Esophagus squamous epithelium (tissue), 5 donors: ENCODE data around the gene MAP2K5. TPM values are rescaled to one million over a fixed set of nuclear protein-coding genes. Genes with fewer than 3 reads are reported as not detected.

Experiments used
- DNase-seq: peaks from one replicate; lab custom pipeline; 2025; lab: John Stamatoyannopoulos, UW
- H3K27ac ChIP-seq, 4 donors: fragments of 200-600 bp; sonication (generic); one replicate each; pipeline ENCODE4 v1.5.1; 2016 to 2019; ENCODE audit warnings: mild to moderate bottlenecking in 1 of 4
- H3K27me3 ChIP-seq, 4 donors: fragments of 200-600 bp; sonication (generic); 1 replicate in 3 of 4; 2 replicates in 1 of 4; pipeline versions ENCODE4 v1.5.1 to v1.6.0; 2017 to 2021; ENCODE audit warnings: antibody characterized with exemption in 1 of 4
- H3K36me3 ChIP-seq, 3 donors: fragments of 200-600 bp; sonication (generic); one replicate each; pipeline ENCODE4 v1.5.1; 2016 to 2019
- H3K4me1 ChIP-seq, 3 donors: fragments of 200-600 bp; sonication (generic); one replicate each; pipeline ENCODE4 v1.5.1; 2017 to 2019
- H3K4me3 ChIP-seq, 4 donors: fragments of 200-600 bp; sonication (generic); 1 replicate in 3 of 4; 2 replicates in 1 of 4; pipeline ENCODE4 v1.5.1; 2016 to 2019; ENCODE audit warnings: mild to moderate bottlenecking in 2 of 4, moderate library complexity in 1 of 4
- H3K9me3 ChIP-seq, 3 donors: fragments of 200-600 bp; sonication (generic); one replicate each; pipeline ENCODE4 v1.5.1; 2016 to 2019
- POLR2A ChIP-seq, 4 donors: fragments of 450-650 bp; IDR thresholded peaks; one replicate each; pipeline ENCODE4 v1.6.1; 2017; ENCODE audit warnings: antibody characterized with exemption in 4 of 4, mild to moderate bottlenecking in 4 of 4, moderate library complexity in 3 of 4
- WGBS, 2 donors: methylation state at CpG; one replicate each; pipeline ENCODE4 v1.1.5; 2018; 5-methylcytosine and 5-hydroxymethylcytosine counted together
- intact Hi-C: fragments of 100-400 bp; cut with DNase I; formaldehyde crosslinking; loops from one replicate; pipeline ENCODE4 v1.15.0; 2022
- total RNA-seq, 4 donors: library from RNA; depleted of rRNA; stranded (reverse); fragments of >200 nt; gene quantifications; one replicate each; pipeline ENCODE4 v1.1.0, GENCODE V29; 2016
- TF ChIP-seq, protein P1 (sequence below), 6 experiments: fragments of 450-650 bp in 4 of 6; fragments of 200-600 bp in 2 of 6; sonication (generic) in 2 of 6; IDR thresholded peaks; one replicate each; pipeline ENCODE4 v1.5.1; 2016 to 2019; ENCODE audit warnings: antibody characterized with exemption in 6 of 6, mild to moderate bottlenecking in 4 of 6, moderate library complexity in 4 of 6
- donor health status: DM: yes; HTN: yes; CAD: no.

MAP2K5 gene
- total RNA-seq, 4 donors from 2014 or later = 5.8 to 8.0 (median 7.0) TPM

DNA sequence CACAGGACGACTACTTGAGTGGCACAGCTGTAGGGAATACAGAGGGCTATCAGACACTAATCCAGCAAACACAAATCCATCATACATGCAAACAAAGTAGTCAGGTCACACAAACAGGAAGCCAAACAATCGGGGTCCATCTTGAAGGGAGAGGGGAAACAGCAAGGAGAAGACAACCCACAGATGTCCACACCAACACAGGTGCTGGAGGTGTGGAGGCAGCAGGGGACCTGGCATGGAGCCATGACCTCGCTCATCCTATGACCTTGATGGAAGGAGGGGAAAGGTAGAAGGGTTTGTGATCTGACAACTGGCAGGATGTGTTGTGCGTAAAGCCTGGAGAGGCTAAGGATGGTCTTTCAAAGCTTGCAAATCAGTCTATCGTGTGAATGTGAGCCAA is 242.9 kb downstream of the MAP2K5 start:
- TF ChIP-seq, protein P1, sequence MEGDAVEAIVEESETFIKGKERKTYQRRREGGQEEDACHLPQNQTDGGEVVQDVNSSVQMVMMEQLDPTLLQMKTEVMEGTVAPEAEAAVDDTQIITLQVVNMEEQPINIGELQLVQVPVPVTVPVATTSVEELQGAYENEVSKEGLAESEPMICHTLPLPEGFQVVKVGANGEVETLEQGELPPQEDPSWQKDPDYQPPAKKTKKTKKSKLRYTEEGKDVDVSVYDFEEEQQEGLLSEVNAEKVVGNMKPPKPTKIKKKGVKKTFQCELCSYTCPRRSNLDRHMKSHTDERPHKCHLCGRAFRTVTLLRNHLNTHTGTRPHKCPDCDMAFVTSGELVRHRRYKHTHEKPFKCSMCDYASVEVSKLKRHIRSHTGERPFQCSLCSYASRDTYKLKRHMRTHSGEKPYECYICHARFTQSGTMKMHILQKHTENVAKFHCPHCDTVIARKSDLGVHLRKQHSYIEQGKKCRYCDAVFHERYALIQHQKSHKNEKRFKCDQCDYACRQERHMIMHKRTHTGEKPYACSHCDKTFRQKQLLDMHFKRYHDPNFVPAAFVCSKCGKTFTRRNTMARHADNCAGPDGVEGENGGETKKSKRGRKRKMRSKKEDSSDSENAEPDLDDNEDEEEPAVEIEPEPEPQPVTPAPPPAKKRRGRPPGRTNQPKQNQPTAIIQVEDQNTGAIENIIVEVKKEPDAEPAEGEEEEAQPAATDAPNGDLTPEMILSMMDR (IDR thresholded peaks at IDR 0.05) = no peak
- no peak for TF ChIP-seq POLR2A (IDR thresholded peaks at IDR 0.05)
- Histone ChIP-seq H3K4me3 (no peak overlapping the region), H3K27me3 (no peaks in the 10 kb centered on the region), H3K36me3 (peaks cover 0 to 15% (median 0%) of the 10 kb centered on the region in 3 donors), H3K27ac (no peak overlapping the region), H3K4me1 (no peaks in the 10 kb centered on the region), H3K9me3 (no peaks in the 10 kb centered on the region)
- 83 to 84% methylated on average over 5 of the region's 5 CpGs for WGBS, 2 donors
- intact Hi-C loops = no loop called here
- no peak for DNase-seq

DNA sequence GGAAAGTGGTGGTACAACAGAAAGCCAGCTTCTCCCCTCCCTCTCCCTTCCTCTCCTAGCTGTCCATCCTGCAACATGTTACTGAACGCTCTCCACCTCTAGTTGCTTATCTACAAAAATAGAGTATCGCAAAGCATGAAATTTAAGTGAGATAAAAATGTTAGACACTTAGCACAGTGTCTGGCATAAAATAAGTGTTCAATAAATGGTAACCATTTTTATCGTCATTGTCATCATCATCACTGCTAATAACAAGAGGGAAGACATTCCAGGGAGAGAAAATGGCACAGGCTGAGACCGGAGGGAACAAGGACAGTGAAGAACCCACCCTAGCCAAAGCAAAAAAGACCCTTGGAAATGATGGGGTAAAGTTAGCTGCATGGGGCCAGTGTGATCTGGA is 244.1 kb downstream of the MAP2K5 start:
- Histone ChIP-seq H3K27ac (no peak overlapping the region), H3K27me3 (no peaks in the 10 kb centered on the region), H3K4me3 (no peak overlapping the region), H3K9me3 (no peaks in the 10 kb centered on the region), H3K4me1 (no peaks in the 10 kb centered on the region), H3K36me3 (peaks cover 0 to 15% (median 0%) of the 10 kb centered on the region in 3 donors)
- WGBS, 2 donors = 96 to 97% methylated on average over 4 of the region's 4 CpGs
- TF ChIP-seq POLR2A (IDR thresholded peaks at IDR 0.05) = no peak
- TF ChIP-seq, protein P1 (IDR thresholded peaks at IDR 0.05) = no peak
- DNase-seq = no peak
- intact Hi-C loops = no loop called here

DNA sequence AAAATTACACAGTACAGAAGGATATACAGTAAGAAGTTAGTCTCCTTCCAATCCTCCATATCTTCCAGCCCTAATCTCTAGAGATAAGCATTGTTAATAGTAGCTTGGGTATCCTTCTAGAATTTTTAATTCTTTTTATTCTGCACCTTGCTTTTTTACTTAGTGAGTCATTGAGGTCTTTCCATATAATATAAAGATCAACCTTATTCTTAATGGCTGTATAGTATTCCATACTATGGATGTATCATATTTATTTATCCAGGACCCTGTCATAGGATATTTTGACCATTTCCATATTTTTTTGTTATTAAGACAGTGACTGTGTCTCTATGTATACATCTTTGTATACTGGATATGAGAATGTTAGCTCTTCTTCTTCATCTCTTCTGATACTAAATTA is 246.5 kb downstream of the MAP2K5 start:
- no peak overlapping the region for H3K27ac ChIP-seq
- peaks cover 0 to 3% (median 0%) of the 10 kb centered on the region in 3 donors for H3K36me3 ChIP-seq
- H3K27me3 ChIP-seq = no peaks in the 10 kb centered on the region
- no peaks in the 10 kb centered on the region for H3K9me3 ChIP-seq
- intact Hi-C loops = no loop called here
- TF ChIP-seq, protein P1 (IDR thresholded peaks at IDR 0.05) = no peak
- no peak for TF ChIP-seq POLR2A (IDR thresholded peaks at IDR 0.05)
- no peak for DNase-seq
- no peak overlapping the region for H3K4me3 ChIP-seq
- H3K4me1 ChIP-seq = no peaks in the 10 kb centered on the region

DNA sequence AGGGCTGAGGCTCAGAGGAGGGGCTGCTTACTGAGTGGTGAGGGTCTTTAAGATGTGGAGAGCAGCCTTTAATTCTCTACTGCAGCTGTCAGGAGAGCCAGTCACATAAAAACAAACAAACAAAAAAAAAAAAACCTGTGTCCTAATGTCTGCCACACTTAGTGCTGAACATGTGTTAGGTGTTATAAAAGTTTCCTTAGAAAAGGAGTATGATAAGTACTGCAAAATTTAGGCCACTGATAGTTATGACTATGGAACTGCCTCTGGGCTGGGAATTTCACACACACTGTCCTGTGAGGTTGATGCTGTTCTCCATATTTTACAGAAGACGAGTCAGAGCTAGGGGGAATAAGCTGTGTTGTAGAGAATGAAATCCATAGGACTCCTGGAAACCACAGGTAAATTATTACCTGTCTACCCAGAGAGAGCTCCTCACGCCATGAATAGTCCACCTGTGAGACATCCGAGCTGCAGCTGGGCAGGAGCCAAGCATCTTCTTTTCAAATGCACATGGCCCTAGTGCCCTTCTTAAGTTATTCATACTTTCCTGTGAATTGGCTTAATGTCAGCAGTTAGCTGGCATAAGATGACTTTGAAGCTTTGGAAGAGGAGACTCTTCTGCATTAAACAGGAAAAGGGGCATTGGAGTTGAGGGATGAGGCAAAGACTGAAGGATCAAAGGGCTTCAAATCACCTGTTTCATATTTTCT is 248.3 kb downstream of the MAP2K5 start:
- peaks cover 0 to 10% (median 0%) of the 10 kb centered on the region in 3 donors for H3K36me3 ChIP-seq
- no peak overlapping the region for H3K4me3 ChIP-seq
- intact Hi-C loops = no loop called here
- no peak for DNase-seq
- H3K27me3 ChIP-seq = no peaks in the 10 kb centered on the region
- TF ChIP-seq POLR2A (IDR thresholded peaks at IDR 0.05) = no peak
- TF ChIP-seq, protein P1 (IDR thresholded peaks at IDR 0.05) = no peak
- WGBS, 2 donors = 79 to 92% methylated on average over 3 of the region's 3 CpGs
- peaks cover 0 to 11% (median 0%) of the 10 kb centered on the region in 3 donors for H3K9me3 ChIP-seq
- no peaks in the 10 kb centered on the region for H3K4me1 ChIP-seq
- no peak overlapping the region for H3K27ac ChIP-seq

DNA sequence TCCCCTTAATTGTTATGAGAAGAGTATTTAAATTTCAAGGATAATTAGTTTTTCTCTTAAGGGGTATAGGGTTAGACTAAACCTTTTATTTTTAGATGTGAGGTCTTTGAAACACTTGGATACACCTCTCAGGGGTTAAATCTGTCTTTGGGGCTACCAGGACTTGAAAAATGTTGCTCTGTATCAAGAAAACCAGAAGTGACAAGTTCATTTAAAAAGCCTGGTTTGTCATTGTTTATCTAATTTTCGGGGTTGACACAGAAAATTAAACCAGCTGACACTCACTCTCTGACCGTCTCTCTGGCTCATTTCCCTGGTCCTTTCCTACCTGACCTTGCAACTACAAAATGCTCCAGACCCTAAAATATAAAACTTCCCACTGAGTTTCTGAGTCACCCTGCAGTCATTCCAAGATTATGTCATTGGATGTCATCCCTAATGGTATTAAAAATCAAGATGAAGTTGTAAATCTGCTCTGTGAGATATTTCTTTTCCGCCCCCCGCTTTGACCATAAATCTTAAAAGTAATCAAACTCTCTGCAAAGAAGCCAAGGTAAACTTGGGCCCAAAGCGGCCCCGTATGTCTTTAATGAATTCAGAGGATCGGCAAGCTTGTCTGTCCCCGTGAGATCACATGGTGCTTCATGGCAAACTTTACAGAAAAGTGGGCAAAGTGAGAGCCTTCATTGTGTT is 249.9 kb downstream of the MAP2K5 start:
- no peak for DNase-seq
- TF ChIP-seq POLR2A (IDR thresholded peaks at IDR 0.05) = no peak
- TF ChIP-seq, protein P1 (IDR thresholded peaks at IDR 0.05) = no peak
- 76 to 83% methylated on average over 8 of the region's 8 CpGs for WGBS, 2 donors
- intact Hi-C loops = no loop called here
- Histone ChIP-seq H3K27ac (no peak overlapping the region), H3K4me1 (no peaks in the 10 kb centered on the region), H3K36me3 (peaks cover 0 to 10% (median 0%) of the 10 kb centered on the region in 3 donors), H3K27me3 (no peaks in the 10 kb centered on the region), H3K4me3 (no peak overlapping the region), H3K9me3 (peaks cover 0 to 11% (median 0%) of the 10 kb centered on the region in 3 donors)
